Parathyroid adenoma (tissue), 2 donors: ENCODE results near the gene BTBD10.

Experiments used
- H2AFZ ChIP-seq: fragments of 300-600 bp; sonication (generic); one replicate; pipeline ENCODE4 v1.7.0; 2017; ENCODE audit warnings: antibody characterized with exemption, mild to moderate bottlenecking
- H3K27ac ChIP-seq: fragments of 300-600 bp; sonication (generic); one replicate; pipeline ENCODE4 v1.7.0; 2017
- H3K27me3 ChIP-seq: fragments of 300-600 bp; sonication (generic); one replicate; pipeline ENCODE4 v1.7.0; 2017; ENCODE audit warnings: low read length; ENCODE audit not compliant: control insufficient read depth, insufficient read depth
- H3K36me3 ChIP-seq: fragments of 300-600 bp; sonication (generic); one replicate; pipeline ENCODE4 v1.7.0; 2017; ENCODE audit warnings: low read length; ENCODE audit not compliant: control insufficient read depth, insufficient read depth
- H3K4me1 ChIP-seq: fragments of 300-600 bp; sonication (generic); one replicate; pipeline ENCODE4 v1.7.0; 2017; ENCODE audit warnings: control low read depth
- H3K4me2 ChIP-seq: fragments of 300-600 bp; sonication (generic); one replicate; pipeline ENCODE4 v1.7.0; 2017; ENCODE audit warnings: low read length
- H3K4me3 ChIP-seq: fragments of 300-600 bp; sonication (generic); one replicate; pipeline ENCODE4 v1.7.0; 2017; ENCODE audit warnings: low read depth, low read length
- H3K79me2 ChIP-seq: fragments of 300-600 bp; sonication (generic); one replicate; pipeline ENCODE4 v1.7.0; 2017; ENCODE audit warnings: control low read depth
- H3K9ac ChIP-seq: fragments of 300-600 bp; sonication (generic); one replicate; pipeline ENCODE4 v1.7.0; 2017; ENCODE audit warnings: mild to moderate bottlenecking
- H3K9me3 ChIP-seq: fragments of 300-600 bp; sonication (generic); one replicate; pipeline ENCODE4 v1.7.0; 2017; ENCODE audit warnings: low read length; ENCODE audit not compliant: control insufficient read depth
- TF ChIP-seq, protein P1 (sequence below): fragments of 300-600 bp; sonication (generic); IDR thresholded peaks from one replicate; pipeline ENCODE4 v1.7.0; 2017; ENCODE audit warnings: antibody characterized with exemption, mild to moderate bottlenecking
- donor health status: primary hyperparathyroidism.

BTBD10 gene

DNA sequence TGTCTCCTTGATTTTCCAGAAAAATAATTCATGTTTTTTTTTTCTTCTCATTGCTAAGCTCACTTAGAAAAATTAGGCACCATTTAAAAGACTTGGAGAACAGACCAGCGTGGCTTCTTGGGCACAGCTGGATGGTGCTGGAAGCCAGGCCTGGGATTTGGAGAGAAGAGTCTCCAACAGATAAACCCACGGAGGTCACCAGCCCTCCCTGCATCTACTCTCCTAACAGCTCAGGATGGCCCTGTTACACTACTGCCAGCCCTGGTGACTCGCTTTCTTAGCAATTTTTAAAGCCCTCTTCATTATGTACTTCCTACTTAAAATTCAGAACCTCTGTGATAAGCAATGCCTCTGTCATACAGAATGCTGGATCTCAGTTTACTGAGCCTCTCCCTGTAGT, 31.0 kb upstream of the BTBD10 start:
- peak overlapping the region; percentile 98 for H3K4me3 ChIP-seq
- peaks cover 6% of the 10 kb centered on the region for H3K4me1 ChIP-seq
- peak overlapping the region; percentile 55 for H3K4me2 ChIP-seq
- peaks cover 17% of the 10 kb centered on the region for H3K79me2 ChIP-seq
- TF ChIP-seq, protein P1, sequence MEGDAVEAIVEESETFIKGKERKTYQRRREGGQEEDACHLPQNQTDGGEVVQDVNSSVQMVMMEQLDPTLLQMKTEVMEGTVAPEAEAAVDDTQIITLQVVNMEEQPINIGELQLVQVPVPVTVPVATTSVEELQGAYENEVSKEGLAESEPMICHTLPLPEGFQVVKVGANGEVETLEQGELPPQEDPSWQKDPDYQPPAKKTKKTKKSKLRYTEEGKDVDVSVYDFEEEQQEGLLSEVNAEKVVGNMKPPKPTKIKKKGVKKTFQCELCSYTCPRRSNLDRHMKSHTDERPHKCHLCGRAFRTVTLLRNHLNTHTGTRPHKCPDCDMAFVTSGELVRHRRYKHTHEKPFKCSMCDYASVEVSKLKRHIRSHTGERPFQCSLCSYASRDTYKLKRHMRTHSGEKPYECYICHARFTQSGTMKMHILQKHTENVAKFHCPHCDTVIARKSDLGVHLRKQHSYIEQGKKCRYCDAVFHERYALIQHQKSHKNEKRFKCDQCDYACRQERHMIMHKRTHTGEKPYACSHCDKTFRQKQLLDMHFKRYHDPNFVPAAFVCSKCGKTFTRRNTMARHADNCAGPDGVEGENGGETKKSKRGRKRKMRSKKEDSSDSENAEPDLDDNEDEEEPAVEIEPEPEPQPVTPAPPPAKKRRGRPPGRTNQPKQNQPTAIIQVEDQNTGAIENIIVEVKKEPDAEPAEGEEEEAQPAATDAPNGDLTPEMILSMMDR = no peak
- no peaks in the 10 kb centered on the region for H3K9me3 ChIP-seq
- no peak overlapping the region for H2AFZ ChIP-seq
- peaks cover 41% of the 10 kb centered on the region for H3K36me3 ChIP-seq
- H3K27ac ChIP-seq = peak overlapping the region; percentile 97
- H3K27me3 ChIP-seq = no peaks in the 10 kb centered on the region
- peak overlapping the region; percentile 99 for H3K9ac ChIP-seq

DNA sequence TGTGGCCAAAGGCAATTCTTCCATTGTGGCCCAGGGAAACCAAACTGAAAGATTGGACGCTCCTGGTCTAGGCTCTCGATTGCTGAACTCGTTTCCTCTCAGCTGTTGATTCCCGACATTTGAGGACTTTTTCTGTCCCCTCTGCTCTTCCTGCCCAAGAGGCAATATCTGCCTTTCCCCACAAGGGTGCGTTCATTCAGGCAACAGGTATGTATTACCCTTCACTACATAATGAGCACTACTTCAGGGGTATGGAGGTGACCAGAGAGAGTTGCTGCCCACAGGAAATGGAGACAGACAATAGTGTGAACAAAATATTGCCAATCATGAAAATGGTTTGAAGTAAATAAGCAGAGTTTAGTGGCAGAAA, 24.6 kb upstream of the BTBD10 start:
- peak overlapping the region; percentile 20 for H3K4me3 ChIP-seq
- H3K27ac ChIP-seq = peak overlapping the region; percentile 97
- TF ChIP-seq, protein P1 = peak; percentile 50
- H3K27me3 ChIP-seq = no peaks in the 10 kb centered on the region
- H3K36me3 ChIP-seq = peaks cover 14% of the 10 kb centered on the region
- H2AFZ ChIP-seq = no peak overlapping the region
- no peaks in the 10 kb centered on the region for H3K9me3 ChIP-seq
- peak overlapping the region; percentile 17 for H3K4me2 ChIP-seq
- H3K79me2 ChIP-seq = no peaks in the 10 kb centered on the region
- peaks cover 2% of the 10 kb centered on the region for H3K4me1 ChIP-seq
- H3K9ac ChIP-seq = no peak overlapping the region

DNA sequence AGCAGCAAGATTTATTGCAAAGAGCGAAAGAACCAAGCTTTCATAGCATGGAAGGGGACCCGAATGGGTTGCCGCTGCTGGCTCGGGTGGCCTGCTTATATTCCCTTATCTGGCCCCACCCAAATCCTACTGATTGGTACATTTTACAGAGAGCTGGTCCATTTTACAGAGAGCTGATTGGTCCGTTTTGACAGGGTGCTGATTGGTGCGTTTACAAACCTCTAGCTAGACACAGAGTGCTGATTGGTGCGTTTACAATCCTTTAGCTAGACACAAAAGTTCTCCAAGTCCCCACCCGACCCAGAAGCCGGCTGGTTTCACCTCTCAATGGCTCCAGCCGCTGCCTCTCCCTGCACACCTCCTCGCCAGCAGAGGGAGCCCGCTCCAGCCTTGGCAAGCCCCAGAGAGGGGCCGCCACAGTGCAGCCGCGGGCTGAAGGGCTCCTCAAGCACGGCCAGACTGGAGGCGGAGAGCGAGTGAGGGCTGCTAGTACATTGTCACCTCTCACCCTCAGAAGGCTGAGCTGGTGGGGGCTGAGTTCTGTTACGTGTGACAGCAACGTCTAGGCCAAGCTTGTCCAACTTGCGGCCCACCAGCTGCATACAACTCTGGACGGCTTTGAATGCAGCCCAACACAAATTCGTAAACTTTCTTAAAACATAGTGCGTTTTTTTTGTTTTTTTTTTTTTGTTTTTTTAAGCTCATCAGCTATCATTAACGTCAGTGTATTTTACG, 24.1 kb upstream of the BTBD10 start:
- Histone ChIP-seq H3K4me3 (peak overlapping the region; percentile 20), H3K9ac (no peak overlapping the region)
- TF ChIP-seq, protein P1 = peak; percentile 63

DNA sequence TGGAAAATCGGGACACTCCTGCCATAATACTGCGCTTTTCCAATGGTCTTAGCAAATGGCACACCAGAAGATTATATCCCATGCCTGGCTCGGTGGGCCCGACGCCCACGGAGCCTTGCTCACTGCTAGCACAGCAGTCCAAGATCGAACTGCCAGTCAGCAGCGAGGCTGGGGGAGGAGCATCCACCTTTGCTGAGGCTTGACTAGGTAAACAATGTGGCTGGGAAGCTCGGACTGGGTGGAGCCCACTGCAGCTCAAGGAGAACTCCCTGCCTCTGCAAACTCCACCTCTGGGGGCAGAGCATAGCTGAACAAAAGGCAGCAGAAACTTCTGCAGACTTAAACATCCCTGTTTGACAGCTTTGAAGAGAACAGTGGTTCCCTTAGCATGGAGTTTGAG, 17.2 kb upstream of the BTBD10 start:
- Histone ChIP-seq H3K4me2 (no peak overlapping the region), H3K27ac (no peak overlapping the region), H3K36me3 (no peaks in the 10 kb centered on the region), H3K27me3 (no peaks in the 10 kb centered on the region), H3K9ac (no peak overlapping the region), H3K9me3 (no peaks in the 10 kb centered on the region), H3K4me3 (no peak overlapping the region), H3K79me2 (no peaks in the 10 kb centered on the region), H2AFZ (no peak overlapping the region), H3K4me1 (no peaks in the 10 kb centered on the region)
- TF ChIP-seq, protein P1 = no peak

More for the DNA sequence above, 24.1 kb upstream of the BTBD10 start:
- peaks cover 2% of the 10 kb centered on the region for H3K4me1 ChIP-seq
- peak overlapping the region; percentile 97 for H3K27ac ChIP-seq
- no peaks in the 10 kb centered on the region for H3K27me3 ChIP-seq
- peaks cover 8% of the 10 kb centered on the region for H3K36me3 ChIP-seq
- H3K4me2 ChIP-seq = peak overlapping the region; percentile 17
- H3K79me2 ChIP-seq = no peaks in the 10 kb centered on the region
- peak overlapping the region; percentile 28 for H2AFZ ChIP-seq
- no peaks in the 10 kb centered on the region for H3K9me3 ChIP-seq

DNA sequence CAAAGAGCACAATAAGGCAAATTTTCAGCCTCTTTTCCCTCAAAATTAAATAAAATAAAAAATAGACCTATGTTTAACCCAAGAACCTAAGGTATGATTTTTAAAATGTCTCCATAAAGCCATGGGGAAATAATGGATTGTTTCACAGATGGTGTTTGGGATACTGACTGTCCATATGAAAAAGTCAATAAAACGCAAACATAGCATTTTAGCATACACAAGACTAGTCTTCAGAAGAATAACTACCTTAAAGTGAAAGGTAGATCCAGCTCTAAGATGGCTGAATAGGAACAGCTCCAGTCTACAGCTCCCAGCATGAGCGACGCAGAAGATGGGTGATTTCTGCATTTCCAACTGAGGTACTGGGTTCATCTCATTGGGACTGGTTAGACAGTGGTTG, 16.7 kb upstream of the BTBD10 start:
- TF ChIP-seq, protein P1 = no peak
- Histone ChIP-seq H3K9ac (no peak overlapping the region), H3K79me2 (no peaks in the 10 kb centered on the region), H3K9me3 (no peaks in the 10 kb centered on the region), H2AFZ (no peak overlapping the region), H3K27me3 (no peaks in the 10 kb centered on the region), H3K4me3 (no peak overlapping the region), H3K4me2 (no peak overlapping the region), H3K27ac (no peak overlapping the region), H3K36me3 (no peaks in the 10 kb centered on the region), H3K4me1 (no peaks in the 10 kb centered on the region)
